Limb (tissue), 2 donors: ENCODE results near the gene MCFD2.

Experiments used
- DNase-seq, 2 donors: peaks; one replicate each; pipeline ENCODE4 v3.0.0-alpha.2; 2016; ENCODE audit errors: extremely low spot score in 2 of 2

Gene MCFD2

GRCh38 chr2:46875226-46875899, 40.2 kb downstream of the MCFD2 start:
- DNase-seq, result no peak

- no peak for DNase-seq
These were observed 41.2 kb downstream of the MCFD2 start for GRCh38 chr2:46874236-46874929.

GRCh38 chr2:46873604-46874068, 42.0 kb downstream of the MCFD2 start:
- no peak for DNase-seq

GRCh38 chr2:46872902-46873603, 42.6 kb downstream of the MCFD2 start:
- no peak for DNase-seq

- no peak for DNase-seq
These were observed 43.6 kb downstream of the MCFD2 start for GRCh38 chr2:46871976-46872381.

GRCh38 chr2:46870051-46870839, 45.4 kb downstream of the MCFD2 start:
- DNase-seq, result no peak

GRCh38 chr2:46869621-46870020, 46.0 kb downstream of the MCFD2 start:
- no peak for DNase-seq

GRCh38 chr2:46866770-46867246, 48.8 kb downstream of the MCFD2 start:
- DNase-seq, result no peak

GRCh38 chr2:46865181-46865970, 50.2 kb downstream of the MCFD2 start:
- DNase-seq, result no peak

- no peak for DNase-seq
These were observed 51.7 kb downstream of the MCFD2 start for GRCh38 chr2:46863882-46864281.

GRCh38 chr2:46862514-46862913, 53.1 kb downstream of the MCFD2 start:
- DNase-seq, result no peak

GRCh38 chr2:46861916-46862315, 53.7 kb downstream of the MCFD2 start:
- DNase-seq, result no peak

- no peak for DNase-seq
These were observed 56.1 kb downstream of the MCFD2 start for GRCh38 chr2:46859482-46859881.

- DNase-seq, result no peak
These were observed 56.9 kb downstream of the MCFD2 start for GRCh38 chr2:46858702-46859090.

- DNase-seq, result no peak
These were observed 57.5 kb downstream of the MCFD2 start for GRCh38 chr2:46857871-46858701.

- no peak for DNase-seq
These were observed 59.3 kb downstream of the MCFD2 start for GRCh38 chr2:46856336-46856735.

- DNase-seq, result no peak
These were observed 59.8 kb downstream of the MCFD2 start for GRCh38 chr2:46855805-46856204.

- DNase-seq, result no peak
These were observed 61.3 kb downstream of the MCFD2 start for GRCh38 chr2:46854260-46854659.

GRCh38 chr2:46852598-46852997, 63.0 kb downstream of the MCFD2 start:
- no peak for DNase-seq

- DNase-seq, result no peak
These were observed 63.5 kb downstream of the MCFD2 start for GRCh38 chr2:46852124-46852523.
